Liver (tissue), 9 donors: ENCODE results near the gene MYLK2. TPM values are rescaled to one million over a fixed set of nuclear protein-coding genes. Genes with fewer than 3 reads are reported as not detected.

Source experiments
- DNase-seq: peaks from one replicate; pipeline ENCODE4 v3.0.0-alpha.2; 2017; ENCODE audit warnings: low spot score
- H3K27ac ChIP-seq, 2 donors: one replicate each; pipeline ENCODE4 v1.7.0; 2013; ENCODE audit warnings: inconsistent platforms in 2 of 2, low read length in 2 of 2, control low read depth in 1 of 2, low read depth in 1 of 2, mild to moderate bottlenecking in 1 of 2
- H3K27me3 ChIP-seq, 4 donors: one replicate each; pipeline versions ENCODE4 v1.6.1 to v1.7.0; 2013; ENCODE audit warnings: low read length in 3 of 4, inconsistent platforms in 1 of 4, mild to moderate bottlenecking in 1 of 4, moderate library complexity in 1 of 4; ENCODE audit not compliant: control insufficient read depth in 4 of 4, insufficient read depth in 4 of 4
- H3K36me3 ChIP-seq, 4 donors: one replicate each; pipeline versions ENCODE4 v1.6.1 to v1.7.0; 2013; ENCODE audit warnings: low read length in 3 of 4, mild to moderate bottlenecking in 3 of 4, low read depth in 1 of 4, moderate library complexity in 1 of 4; ENCODE audit not compliant: control insufficient read depth in 4 of 4, insufficient read depth in 3 of 4
- H3K4me1 ChIP-seq, 4 donors: one replicate each; pipeline versions ENCODE4 v1.6.1 to v1.7.0; 2013; ENCODE audit warnings: low read length in 3 of 4, mild to moderate bottlenecking in 3 of 4, moderate library complexity in 1 of 4; ENCODE audit not compliant: control insufficient read depth in 4 of 4, insufficient read depth in 4 of 4
- H3K4me3 ChIP-seq, 3 donors: one replicate each; pipeline versions ENCODE4 v1.6.1 to v1.7.0; 2013; ENCODE audit warnings: low read length in 3 of 3, control low read depth in 1 of 3, low read depth in 1 of 3, mild to moderate bottlenecking in 1 of 3
- H3K9ac ChIP-seq, 2 donors: one replicate each; pipeline ENCODE4 v1.7.0; 2013; ENCODE audit warnings: low read length in 2 of 2, mild to moderate bottlenecking in 2 of 2, moderate library complexity in 2 of 2, control low read depth in 1 of 2, low read depth in 1 of 2
- H3K9me3 ChIP-seq, 4 donors: one replicate each; pipeline versions ENCODE4 v1.6.1 to v1.7.0; 2013; ENCODE audit warnings: low read length in 3 of 4; ENCODE audit not compliant: control insufficient read depth in 4 of 4
- ATF3 ChIP-seq: IDR thresholded peaks from 2 replicates; pipeline ENCODE4 v1.6.1; 2016; ENCODE audit warnings: antibody characterized with exemption
- CTCF ChIP-seq: fragments of 150-350 bp; IDR thresholded peaks from 2 replicates; pipeline ENCODE4 v1.5.1; 2017; ENCODE audit warnings: improper control_type of control experiment, low read depth, low read length; ENCODE audit not compliant: missing input control
- EGR1 ChIP-seq, 2 donors: IDR thresholded peaks; 2 replicates each; pipeline ENCODE4 v1.6.1; 2016 to 2018; ENCODE audit warnings: antibody characterized with exemption in 2 of 2, low read depth in 2 of 2
- FOXA1 ChIP-seq: IDR thresholded peaks from 2 replicates; pipeline ENCODE4 v1.6.1; 2016; ENCODE audit warnings: antibody characterized with exemption
- FOXA2 ChIP-seq: IDR thresholded peaks from 2 replicates; pipeline ENCODE4 v1.6.1; 2016; ENCODE audit warnings: antibody characterized with exemption
- GABPA ChIP-seq, 2 donors: IDR thresholded peaks in 1 of 2; conservative IDR thresholded peaks in 1 of 2; 2 replicates each; pipeline ENCODE4 v1.6.1; 2016; ENCODE audit warnings: antibody characterized with exemption in 2 of 2, mild to moderate bottlenecking in 1 of 2, moderate library complexity in 1 of 2
- HNF4G ChIP-seq: IDR thresholded peaks from 2 replicates; pipeline ENCODE4 v1.6.1; 2016; ENCODE audit warnings: antibody characterized with exemption
- JUND ChIP-seq, 2 donors: IDR thresholded peaks; 2 replicates each; pipeline ENCODE4 v1.6.1; 2016; ENCODE audit warnings: antibody characterized with exemption in 2 of 2
- MAX ChIP-seq: IDR thresholded peaks from 2 replicates; pipeline ENCODE4 v1.6.1; 2016; ENCODE audit warnings: antibody characterized with exemption
- NR2F2 ChIP-seq: IDR thresholded peaks from 2 replicates; pipeline ENCODE4 v1.6.1; 2016; ENCODE audit warnings: antibody characterized with exemption
- RAD21 ChIP-seq, 2 donors: IDR thresholded peaks; 2 replicates each; pipeline ENCODE4 v1.6.1; 2016; ENCODE audit warnings: antibody characterized with exemption in 2 of 2, mild to moderate bottlenecking in 2 of 2
- REST ChIP-seq: IDR thresholded peaks from 2 replicates; pipeline ENCODE4 v1.6.1; 2016; ENCODE audit warnings: antibody characterized with exemption, mild to moderate bottlenecking
- RXRA ChIP-seq, 2 donors: IDR thresholded peaks; 2 replicates each; pipeline ENCODE4 v1.6.1; 2017 to 2018; ENCODE audit warnings: antibody characterized with exemption in 2 of 2, mild to moderate bottlenecking in 1 of 2
- TAF1 ChIP-seq: conservative IDR thresholded peaks from 2 replicates; pipeline ENCODE4 v1.6.1; 2016; ENCODE audit warnings: antibody characterized with exemption, mild to moderate bottlenecking
- YY1 ChIP-seq: IDR thresholded peaks from 2 replicates; pipeline ENCODE4 v1.6.1; 2016; ENCODE audit warnings: antibody characterized with exemption, mild to moderate bottlenecking
- ZBTB33 ChIP-seq: IDR thresholded peaks from 2 replicates; pipeline ENCODE4 v1.6.1; 2016; ENCODE audit warnings: antibody characterized with exemption
- WGBS: extraction: QIAGEN DNeasy Blood & Tissue Kit; methylation state at CpG from one replicate; pipeline ENCODE4 v1.1.7; 2013; 5-methylcytosine and 5-hydroxymethylcytosine counted together
- polyA plus RNA-seq, 2 donors: library from polyadenylated mRNA; stranded (reverse) in 1 of 2; unstranded in 1 of 2; fragments of 200-250 nt in 1 of 2; fragments of >200 nt in 1 of 2; fragmentation: Nextera tagmentation in 1 of 2; extraction: Ambion mirVana in 1 of 2; gene quantifications; one replicate each; pipeline versions ENCODE4 v1.2.1 to v1.2.3, GENCODE V29; 2013 to 2015
- total RNA-seq, 2 donors: library from RNA; depleted of rRNA; stranded (reverse); fragments of >200 nt; gene quantifications; one replicate each; pipeline ENCODE4 v1.2.3, GENCODE V29; 2014
- donor health status: healthy.
- donor health status: healthy.
- donor health status: healthy.
- donor health status: healthy.
- donor health status: healthy.

MYLK2 gene
- total and polyA plus RNA-seq, 4 donors = 0.08 to 0.19 TPM; not detected in 2

- Histone ChIP-seq H3K36me3 (no peaks in the 10 kb centered on the region), H3K9ac (no peak overlapping the region), H3K27me3 (peaks cover 0 to 3% (median 0%) of the 10 kb centered on the region in 4 donors), H3K9me3 (no peaks in the 10 kb centered on the region), H3K27ac (no peak overlapping the region), H3K4me1 (peaks cover 2 to 16% (median 8%) of the 10 kb centered on the region in 4 donors), H3K4me3 (no peak overlapping the region)
- TF ChIP-seq ZBTB33 (no peak), GABPA (IDR thresholded peaks at IDR 0.05 in 1 of 2, conservative IDR thresholded peaks at IDR 0.05 in 1 of 2) (no peak), RXRA (IDR thresholded peaks at IDR 0.05) (no peak), FOXA2 (no peak), RAD21 (IDR thresholded peaks at IDR 0.05) (no peak)
- no peak for DNase-seq
- WGBS = 72% methylated on average over 5 of the region's 5 CpGs
Measured at GRCh38 chr20:31862157-31862470, 43.0 kb downstream of the MYLK2 start.

GRCh38 chr20:31862506-31862905 is 43.4 kb downstream of the MYLK2 start:
- Histone ChIP-seq H3K36me3 (no peaks in the 10 kb centered on the region), H3K27ac (no peak overlapping the region), H3K9ac (no peak overlapping the region), H3K27me3 (peaks cover 0 to 3% (median 0%) of the 10 kb centered on the region in 4 donors), H3K9me3 (no peaks in the 10 kb centered on the region), H3K4me3 (no peak overlapping the region), H3K4me1 (peaks cover 2 to 16% (median 8%) of the 10 kb centered on the region in 4 donors)
- DNase-seq = no peak
- WGBS = 95% methylated on average over 8 of the region's 8 CpGs
- TF ChIP-seq JUND (IDR thresholded peaks at IDR 0.05) (no peak), YY1 (no peak), CTCF (no peak), TAF1 (no peak), RXRA (IDR thresholded peaks at IDR 0.05) (no peak), MAX (no peak), ATF3 (no peak), FOXA1 (no peak)

- Histone ChIP-seq H3K27me3 (peaks cover 0 to 3% (median 0%) of the 10 kb centered on the region in 4 donors), H3K4me3 (no peak overlapping the region), H3K36me3 (no peaks in the 10 kb centered on the region), H3K9ac (no peak overlapping the region), H3K4me1 (peaks cover 2 to 16% (median 8%) of the 10 kb centered on the region in 4 donors), H3K27ac (no peak overlapping the region), H3K9me3 (no peaks in the 10 kb centered on the region)
- WGBS = 94% methylated on average over 9 of the region's 9 CpGs
- no peak for DNase-seq
- no peak for TF ChIP-seq EGR1 (IDR thresholded peaks at IDR 0.05; ENCODE audit: low read depth in 2 of 2)
- TF ChIP-seq GABPA (IDR thresholded peaks at IDR 0.05 in 1 of 2, conservative IDR thresholded peaks at IDR 0.05 in 1 of 2) = no peak
- no peak for TF ChIP-seq CTCF
- no peak for TF ChIP-seq YY1
- TF ChIP-seq JUND (IDR thresholded peaks at IDR 0.05) = no peak
- no peak for TF ChIP-seq REST
- no peak for TF ChIP-seq ATF3
- TF ChIP-seq HNF4G = no peak
- no peak for TF ChIP-seq RXRA (IDR thresholded peaks at IDR 0.05)
- no peak for TF ChIP-seq FOXA1
- no peak for TF ChIP-seq NR2F2
Measured at GRCh38 chr20:31863296-31864085, 44.3 kb downstream of the MYLK2 start.
